K562 (cell line): ENCODE measurements around the gene SNX9. TPM values are rescaled to one million over a fixed set of nuclear protein-coding genes. Genes with fewer than 3 reads are reported as not detected.

Experiments used
- E2F3 ChIP-seq: fragments of 250-450 bp; sonication (Bioruptor Pico); IDR thresholded peaks from 2 replicates; pipeline ENCODE4 v1.4.0; 2020; ENCODE audit warnings: mild to moderate bottlenecking
- E2F4 ChIP-seq: sonication (generic); formaldehyde crosslinking; IDR thresholded peaks from 2 replicates; pipeline ENCODE4 v1.8.0; 2022; ENCODE audit warnings: mild to moderate bottlenecking, low read depth, missing genetic modification reagents
- HBP1 ChIP-seq: fragments of 450-650 bp; formaldehyde crosslinking; IDR thresholded peaks from 2 replicates; pipeline ENCODE4 v1.4.0; 2022; ENCODE audit warnings: missing genetic modification characterization
- HNRNPL ChIP-seq: fragments of 200-400 bp; formaldehyde crosslinking; IDR thresholded peaks from 2 replicates; pipeline ENCODE4 v1.6.1; 2017; ENCODE audit warnings: low read depth, mild to moderate bottlenecking, low read length
- RHOXF2B ChIP-seq: fragments of 250-450 bp; sonication (Bioruptor Pico); conservative IDR thresholded peaks from 2 replicates; pipeline ENCODE4 v1.5.1; 2021
- SIN3B ChIP-seq: fragments of 450-650 bp; IDR thresholded peaks from 2 replicates; pipeline ENCODE4 v1.6.1; 2017; ENCODE audit warnings: low read depth, mild to moderate bottlenecking, moderate library complexity
- SPI1 ChIP-seq: IDR thresholded peaks from 2 replicates; pipeline ENCODE4 v1.6.1; 2011; ENCODE audit warnings: low read depth, low read length, control low read depth, borderline replicate concordance
- SRF ChIP-seq, 2 experiments: fragments of 250-450, 450-650 bp in 1 of 2; sonication (Bioruptor Pico) in 1 of 2; sonication (generic) in 1 of 2; formaldehyde crosslinking; IDR thresholded peaks; 2 replicates each; pipeline versions ENCODE4 v1.5.0 to v1.5.1; 2020 to 2022; ENCODE audit warnings: mild to moderate bottlenecking in 1 of 2, missing genetic modification reagents in 1 of 2
- UBTF ChIP-seq, 2 experiments: IDR thresholded peaks; 2 replicates each; pipeline ENCODE4 v1.6.1; 2012; ENCODE audit warnings: improper control_type of control experiment in 2 of 2, low read depth in 2 of 2, low read length in 2 of 2, borderline replicate concordance in 1 of 2
- YBX1 ChIP-seq: fragments of 450-650 bp; IDR thresholded peaks from 2 replicates; pipeline ENCODE4 v1.7.1; 2016; ENCODE audit warnings: mild to moderate bottlenecking
- ZBTB17 ChIP-seq: fragments of 450-650 bp; formaldehyde crosslinking; IDR thresholded peaks from 2 replicates; pipeline ENCODE4 v1.4.0; 2020; ENCODE audit warnings: mild to moderate bottlenecking
- ZBTB8A ChIP-seq: fragments of 450-650 bp; IDR thresholded peaks from 2 replicates; pipeline ENCODE4 v1.6.1; 2018; ENCODE audit warnings: mild to moderate bottlenecking, moderate library complexity; ENCODE audit not compliant: partially characterized antibody
- ZNF639 ChIP-seq, 2 experiments: fragments of 200-800 bp in 1 of 2; sonication (Bioruptor generic) in 1 of 2; sonication (generic) in 1 of 2; formaldehyde crosslinking in 1 of 2; IDR thresholded peaks in 1 of 2; conservative IDR thresholded peaks in 1 of 2; 2 replicates each; pipeline versions ENCODE4 v1.5.0 to v1.6.1; 2016 to 2020; ENCODE audit warnings: missing compliant biosample characterization in 1 of 2, missing genetic modification characterization in 1 of 2, missing genetic modification reagents in 1 of 2
- polyA plus RNA-seq, 8 experiments: library from polyadenylated mRNA; depleted of rRNA in 4 of 8; stranded (reverse) in 5 of 8; unstranded in 3 of 8; fragments of >200 nt; fragmentation: Nextera tagmentation in 2 of 8; fragmentation: Illumina TruSeq in 1 of 8; extraction: Ambion mirVana in 2 of 8; extraction: Trizol in 1 of 8; gene quantifications; 2 replicates each; pipeline versions ENCODE4 v1.2.1 to v1.2.3, GENCODE V29; 2011 to 2014; ENCODE audit warnings: inconsistent platforms in 1 of 8, missing spikeins in 1 of 8
- total RNA-seq, 7 experiments: library from RNA; depleted of rRNA in 6 of 7; stranded (reverse); fragments of >200 nt in 6 of 7; fragmentation: Illumina TruSeq in 2 of 7; extraction: Trizol in 2 of 7; gene quantifications; 2 replicates each; pipeline versions ENCODE4 v1.2.1 to v1.2.3, GENCODE V29; 2011 to 2021; ENCODE audit warnings: low replicate concordance in 1 of 7
- TF ChIP-seq, protein P1 (sequence below), 3 experiments: IDR thresholded peaks in 2 of 3; conservative IDR thresholded peaks in 1 of 3; 2 replicates each; pipeline ENCODE4 v1.5.1; 2011 to 2012; ENCODE audit warnings: low read length in 3 of 3, mild to moderate bottlenecking in 3 of 3, control low read depth in 2 of 3, improper control_type of control experiment in 1 of 3, inconsistent platforms in 1 of 3, low read depth in 1 of 3, mixed read lengths in 1 of 3, moderate library complexity in 1 of 3; ENCODE audit not compliant: insufficient read depth in 2 of 3
- TF ChIP-seq, protein P2 (sequence below): fragments of 250-450 bp; sonication (Bioruptor Pico); IDR thresholded peaks from 2 replicates; pipeline ENCODE4 v1.4.0; 2020; ENCODE audit warnings: mild to moderate bottlenecking

The SNX9 gene
- total and polyA plus RNA-seq, 9 of the 15 experiments (the other 6 are each of a cell fraction or from before 2014, with no cell fraction given): 6.0 to 81.7 (median 57.1) TPM

- peak in 1 of 2 experiments; percentile 74; a peak in 2 of 4 replicates for TF ChIP-seq ZNF639 (CRISPR knock-in tag; conservative IDR thresholded peaks at IDR 0.05 in 1 of 2, IDR thresholded peaks at IDR 0.05 in 1 of 2)
- peak; percentile 43 to 72; a peak in 2 of 4 replicates for TF ChIP-seq UBTF (IDR thresholded peaks at IDR 0.05; ENCODE audit: borderline replicate concordance in 1 of 2, low read depth in 2 of 2, low read length in 2 of 2)
- TF ChIP-seq E2F3: peak; percentile 56; the same call in 1 of the 2 replicates
- TF ChIP-seq HBP1 (CRISPR knock-in tag): peak; percentile 73; the same call in 1 of the 2 replicates
- peak; percentile 58 for TF ChIP-seq SIN3B
- TF ChIP-seq ZBTB17: peak; percentile 59; the same call in 1 of the 2 replicates
- TF ChIP-seq SRF (CRISPR knock-in tag; IDR thresholded peaks at IDR 0.05): peak; percentile 98 to 100
- peak; percentile 77; the same call in 1 of the 2 replicates for TF ChIP-seq HNRNPL
- no peak for TF ChIP-seq ZBTB8A
- no peak for TF ChIP-seq SPI1
- TF ChIP-seq YBX1: no peak
- TF ChIP-seq, protein P1, sequence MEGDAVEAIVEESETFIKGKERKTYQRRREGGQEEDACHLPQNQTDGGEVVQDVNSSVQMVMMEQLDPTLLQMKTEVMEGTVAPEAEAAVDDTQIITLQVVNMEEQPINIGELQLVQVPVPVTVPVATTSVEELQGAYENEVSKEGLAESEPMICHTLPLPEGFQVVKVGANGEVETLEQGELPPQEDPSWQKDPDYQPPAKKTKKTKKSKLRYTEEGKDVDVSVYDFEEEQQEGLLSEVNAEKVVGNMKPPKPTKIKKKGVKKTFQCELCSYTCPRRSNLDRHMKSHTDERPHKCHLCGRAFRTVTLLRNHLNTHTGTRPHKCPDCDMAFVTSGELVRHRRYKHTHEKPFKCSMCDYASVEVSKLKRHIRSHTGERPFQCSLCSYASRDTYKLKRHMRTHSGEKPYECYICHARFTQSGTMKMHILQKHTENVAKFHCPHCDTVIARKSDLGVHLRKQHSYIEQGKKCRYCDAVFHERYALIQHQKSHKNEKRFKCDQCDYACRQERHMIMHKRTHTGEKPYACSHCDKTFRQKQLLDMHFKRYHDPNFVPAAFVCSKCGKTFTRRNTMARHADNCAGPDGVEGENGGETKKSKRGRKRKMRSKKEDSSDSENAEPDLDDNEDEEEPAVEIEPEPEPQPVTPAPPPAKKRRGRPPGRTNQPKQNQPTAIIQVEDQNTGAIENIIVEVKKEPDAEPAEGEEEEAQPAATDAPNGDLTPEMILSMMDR (IDR thresholded peaks at IDR 0.05 in 2 of 3, conservative IDR thresholded peaks at IDR 0.05 in 1 of 3; ENCODE audit: insufficient read depth in 2 of 3, low read depth in 1 of 3, low read length in 3 of 3): peak; percentile 51 to 83 (median 54); a peak in 5 of 6 replicates
- TF ChIP-seq RHOXF2B (CRISPR knock-in tag): no peak
- TF ChIP-seq, protein P2, sequence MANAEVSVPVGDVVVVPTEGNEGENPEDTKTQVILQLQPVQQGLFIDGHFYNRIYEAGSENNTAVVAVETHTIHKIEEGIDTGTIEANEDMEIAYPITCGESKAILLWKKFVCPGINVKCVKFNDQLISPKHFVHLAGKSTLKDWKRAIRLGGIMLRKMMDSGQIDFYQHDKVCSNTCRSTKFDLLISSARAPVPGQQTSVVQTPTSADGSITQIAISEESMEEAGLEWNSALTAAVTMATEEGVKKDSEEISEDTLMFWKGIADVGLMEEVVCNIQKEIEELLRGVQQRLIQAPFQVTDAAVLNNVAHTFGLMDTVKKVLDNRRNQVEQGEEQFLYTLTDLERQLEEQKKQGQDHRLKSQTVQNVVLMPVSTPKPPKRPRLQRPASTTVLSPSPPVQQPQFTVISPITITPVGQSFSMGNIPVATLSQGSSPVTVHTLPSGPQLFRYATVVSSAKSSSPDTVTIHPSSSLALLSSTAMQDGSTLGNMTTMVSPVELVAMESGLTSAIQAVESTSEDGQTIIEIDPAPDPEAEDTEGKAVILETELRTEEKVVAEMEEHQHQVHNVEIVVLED: 0 out of 2 replicates have a peak, but pooled peaks have one; percentile 32
- TF ChIP-seq E2F4 (CRISPR knock-in tag): peak; percentile 73; the same call in 1 of the 2 replicates
Measured at GRCh38 chr6:157981395-157982101, 158.5 kb downstream of the SNX9 start, which contains the start of gene SYNJ2 (continued).
